SK-N-MC (cell line): ENCODE measurements around the gene RBM46.

ENCODE experiments used
- EZH2 ChIP-seq: fragments of 200-600 bp; sonication (generic); IDR thresholded peaks from one replicate; pipeline ENCODE4 v1.6.1; 2017; ENCODE audit warnings: antibody characterized with exemption
- FOXP2 ChIP-seq: optimal IDR thresholded peaks from 2 replicates; pipeline ENCODE3; 2011; ENCODE audit warnings: mild to moderate bottlenecking, moderate library complexity; ENCODE audit not compliant: insufficient read depth; ENCODE audit errors: extremely low read length, control extremely low read depth
- POLR2AphosphoS5 ChIP-seq: IDR thresholded peaks from 2 replicates; pipeline ENCODE4 v1.6.1; 2012; ENCODE audit warnings: mild to moderate bottlenecking, low read depth, low read length, borderline replicate concordance

- TF ChIP-seq EZH2 (no peak), POLR2AphosphoS5 (no peak), FOXP2 (no peak)
These were observed 2.8 kb upstream of the RBM46 start for GRCh38 chr4:154778264-154778663.
